ENCODE data around the gene HSD17B1. TPM values are rescaled to one million over a fixed set of nuclear protein-coding genes. Genes with fewer than 3 reads are reported as not detected.
A peak's percentile ranks its signal among the peaks of the same experiment; 100 is the strongest.

HSD17B1 gene
- total and polyA plus RNA-seq, 2 of the 4 experiments (the other 2 are of a cell fraction) = 0.72 to 1.4 TPM

DNA sequence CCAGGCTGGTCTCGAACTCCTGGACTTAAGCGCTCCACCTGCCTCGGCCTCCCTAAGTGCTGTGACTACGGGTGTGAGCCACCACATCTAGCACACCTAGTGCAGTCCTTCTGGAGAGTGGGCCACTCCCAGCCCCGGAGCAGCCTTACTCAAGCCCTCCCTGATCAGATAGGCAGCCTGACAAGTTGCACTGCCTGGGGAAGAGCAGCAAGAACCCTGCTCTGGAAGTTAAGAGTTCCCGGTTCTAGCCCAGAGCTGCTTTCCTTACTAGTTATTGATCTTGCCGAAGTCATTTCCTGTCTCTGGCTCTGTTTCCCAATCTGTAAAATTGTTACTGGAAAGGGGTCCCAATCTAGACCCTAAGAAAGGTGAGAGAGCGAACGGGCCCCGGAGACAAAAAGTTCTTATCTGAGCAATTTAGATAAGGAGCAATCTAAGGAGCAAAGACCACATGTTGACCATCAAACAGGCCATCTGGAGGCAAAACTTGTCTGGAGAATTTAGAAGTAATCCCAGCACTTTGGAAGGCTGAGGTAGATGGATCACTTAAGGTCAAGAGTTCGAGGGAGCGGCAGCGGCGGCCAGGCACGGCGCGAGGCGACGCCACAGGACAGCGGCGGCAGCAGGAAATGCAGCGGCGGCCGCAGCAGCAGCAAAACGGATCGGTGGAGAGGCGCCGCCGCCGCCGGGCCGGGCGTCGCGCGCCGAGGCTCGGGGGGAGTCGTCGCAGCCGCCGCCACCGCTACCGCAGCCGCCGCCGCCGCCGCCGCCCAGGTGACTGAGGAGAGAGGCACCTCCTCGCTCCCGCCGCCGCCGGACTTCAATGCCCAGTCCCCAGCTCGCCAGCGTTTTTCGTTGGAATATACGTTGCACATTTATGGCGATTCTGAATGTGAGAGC, 21.0 kb upstream of the HSD17B1 start:
- Histone ChIP-seq H2BK5ac (ENCODE audit: low read depth, low read length, poor library complexity, severe bottlenecking) (no peak overlapping the region), H3K18ac (ENCODE audit: low read depth, low read length) (peak overlapping the region; percentile 63; the same call in 1 of the 2 replicates), H3K9me3 (ENCODE audit: control insufficient read depth, insufficient read depth, low read length) (no peaks in the 10 kb centered on the region), H3K23ac (ENCODE audit: low read depth, low read length) (peak overlapping the region; percentile 59), H2BK15ac (ENCODE audit: low read depth, low read length) (0 out of 3 replicates have a peak overlapping the region, but pooled peaks have one; percentile 74), H2AFZ (replicated peaks; ENCODE audit: low read length, poor library complexity) (peak overlapping the region; percentile 85), H3K9ac (ENCODE audit: low read depth, low read length) (peak overlapping the region; percentile 62), H2BK20ac (ENCODE audit: low read depth, low read length) (peak overlapping the region; percentile 61), H3K4me1 (ENCODE audit: control insufficient read depth, insufficient read depth, low read length) (peaks cover 23% of the 10 kb centered on the region), H3K9me1 (ENCODE audit: insufficient read depth, low read length) (peaks cover 20% of the 10 kb centered on the region), H2BK120ac (ENCODE audit: low read depth, low read length) (peak overlapping the region; percentile 74), H3K27ac (ENCODE audit: insufficient read depth, low read length) (peak overlapping the region; percentile 45; the same call in 1 of the 2 replicates), H4K20me1 (ENCODE audit: insufficient read depth, low read length) (0 out of 2 replicates have a peak, but pooled peaks cover 1% of the 10 kb centered on the region), H4K91ac (ENCODE audit: insufficient read depth, low read depth, low read length) (0 out of 2 replicates have a peak overlapping the region, but pooled peaks have one; percentile 19), H3K14ac (replicated peaks; ENCODE audit: low read depth, low read length) (peak overlapping the region; percentile 76; the same call in 1 of the 2 replicates), H3K4me3 (ENCODE audit: insufficient read depth, low read depth, low read length) (peak overlapping the region; percentile 42), H3K79me1 (ENCODE audit: low read depth in 1 of 2, low read length in 2 of 2) (peaks cover 5 to 19% of the 10 kb centered on the region in 2 experiments; a peak in 3 of 4 replicates), H2AK5ac (ENCODE audit: low read depth, low read length) (peak overlapping the region; percentile 39), H3K4ac (ENCODE audit: low read depth, low read length) (peak overlapping the region; percentile 79; the same call in 1 of the 2 replicates), H3K4me2 (ENCODE audit: low read depth, low read length) (peak overlapping the region; percentile 76), H3K36me3 (ENCODE audit: control insufficient read depth, insufficient read depth, low read length) (no peaks in the 10 kb centered on the region), H4K8ac (ENCODE audit: low read depth in 2 of 2, low read length in 2 of 2) (peak overlapping the region; percentile 30 to 88; a peak in 2 of 4 replicates), H4K5ac (ENCODE audit: low read depth, low read length) (peak overlapping the region; percentile 52; the same call in 1 of the 2 replicates), H3K27me3 (ENCODE audit: control insufficient read depth, insufficient read depth, low read length) (no peaks in the 10 kb centered on the region), H3K56ac (ENCODE audit: extremely low read depth, insufficient read depth, low read length) (peak overlapping the region; percentile 65; the same call in 1 of the 2 replicates), H2AK9ac (replicated peaks; ENCODE audit: low read depth, low read length, poor library complexity) (peak overlapping the region; percentile 72)
- in situ Hi-C loops (cut with MboI; ENCODE audit: low sequenced_read_pairs) = no loop called here
- DNase-seq = peak; percentile 34
- intact Hi-C loops (cut with micrococcal nuclease) = no loop called here
- BruUV-seq (replicated peaks) = no TSS peak
- dilution Hi-C loops (cut with HindIII; ENCODE audit: low sequenced_read_pairs, unreplicated experiment) = no loop called here
- no peak for TF ChIP-seq POLR2A (IDR thresholded peaks at IDR 0.05; ENCODE audit: low read depth, low read length)
- peak; percentile 41 for TF ChIP-seq RAD21 (IDR thresholded peaks at IDR 0.05; ENCODE audit: low read length)
- TF ChIP-seq, protein P1, sequence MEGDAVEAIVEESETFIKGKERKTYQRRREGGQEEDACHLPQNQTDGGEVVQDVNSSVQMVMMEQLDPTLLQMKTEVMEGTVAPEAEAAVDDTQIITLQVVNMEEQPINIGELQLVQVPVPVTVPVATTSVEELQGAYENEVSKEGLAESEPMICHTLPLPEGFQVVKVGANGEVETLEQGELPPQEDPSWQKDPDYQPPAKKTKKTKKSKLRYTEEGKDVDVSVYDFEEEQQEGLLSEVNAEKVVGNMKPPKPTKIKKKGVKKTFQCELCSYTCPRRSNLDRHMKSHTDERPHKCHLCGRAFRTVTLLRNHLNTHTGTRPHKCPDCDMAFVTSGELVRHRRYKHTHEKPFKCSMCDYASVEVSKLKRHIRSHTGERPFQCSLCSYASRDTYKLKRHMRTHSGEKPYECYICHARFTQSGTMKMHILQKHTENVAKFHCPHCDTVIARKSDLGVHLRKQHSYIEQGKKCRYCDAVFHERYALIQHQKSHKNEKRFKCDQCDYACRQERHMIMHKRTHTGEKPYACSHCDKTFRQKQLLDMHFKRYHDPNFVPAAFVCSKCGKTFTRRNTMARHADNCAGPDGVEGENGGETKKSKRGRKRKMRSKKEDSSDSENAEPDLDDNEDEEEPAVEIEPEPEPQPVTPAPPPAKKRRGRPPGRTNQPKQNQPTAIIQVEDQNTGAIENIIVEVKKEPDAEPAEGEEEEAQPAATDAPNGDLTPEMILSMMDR (conservative IDR thresholded peaks at IDR 0.05; ENCODE audit: low read depth, low read length) = peak; percentile 39
- WGBS, 2 experiments (ENCODE audit: extremely low coverage in 2 of 2, insufficient read length in 1 of 2) = 13% methylated on average over 38 of the region's 60 CpGs; no CpG with 5 or more reads in 1 of the 2 experiments
- ChIA-PET CTCF (interaction anchor here (0.7 to 0.8 kb wide), 2 partner anchors 9 to 432 kb away, joined by 3 to 4 read pairs; no protein-coding TSS in a partner anchor), POLR2A (ENCODE audit: unreplicated experiment) (interaction anchor here (0.6 kb wide), 1 partner anchor 207 kb away, joined by 4 read pairs; no protein-coding TSS in a partner anchor)
- peak; percentile 27 for ATAC-seq (ENCODE audit: low read depth)

Measured in IMR-90 (cell line).